Prostate gland (tissue), 2 donors: Measurements from ENCODE around the gene KLF5. TPM values are rescaled to one million over a fixed set of nuclear protein-coding genes. Genes with fewer than 3 reads are reported as not detected.
"Not testable (repeated sequence)": the region's sequence is repeated elsewhere in the genome, so short reads cannot be mapped to it uniquely, and the experiment has no call there.

Experiments
- DNase-seq: peaks from one replicate; pipeline ENCODE4 v3.0.0-alpha.2; 2019; ENCODE audit warnings: low spot score
- H3K27ac ChIP-seq, 2 donors: fragments of 200-600 bp; sonication (generic); 2 replicates each; pipeline ENCODE4 v1.5.1; 2017 to 2019
- H3K27me3 ChIP-seq: fragments of 200-600 bp; sonication (generic); replicated peaks from 2 replicates; pipeline ENCODE4 v1.5.1; 2019; ENCODE audit not compliant: insufficient read depth
- H3K36me3 ChIP-seq, 2 donors: fragments of 200-600 bp; sonication (generic); 1 replicate in 1 of 2; 2 replicates in 1 of 2; pipeline versions ENCODE4 v1.5.1 to v1.8.1; 2017 to 2019
- H3K4me1 ChIP-seq: fragments of 200-600 bp; sonication (generic); replicated peaks from 2 replicates; pipeline ENCODE4 v1.5.1; 2019
- H3K4me3 ChIP-seq, 2 donors: fragments of 200-600 bp; sonication (generic); 2 replicates each; pipeline ENCODE4 v1.5.1; 2017 to 2019
- H3K9me3 ChIP-seq: fragments of 200-600 bp; sonication (generic); 2 replicates; pipeline ENCODE4 v1.5.1; 2017
- POLR2A ChIP-seq: fragments of 450-650 bp; IDR thresholded peaks from one replicate; pipeline ENCODE4 v1.6.1; 2016; ENCODE audit warnings: antibody characterized with exemption, mild to moderate bottlenecking
- POLR2AphosphoS5 ChIP-seq: sonication (generic); formaldehyde crosslinking; IDR thresholded peaks from one replicate; pipeline ENCODE4 v1.6.1; 2017; ENCODE audit warnings: antibody characterized with exemption
- WGBS: methylation state at CpG from one replicate; pipeline ENCODE4 v1.1.5; 2018; 5-methylcytosine and 5-hydroxymethylcytosine counted together
- intact Hi-C: fragments of 100-400 bp; cut with DNase I; formaldehyde crosslinking; loops from one replicate; pipeline ENCODE4 v1.14.2; 2022
- total RNA-seq, 2 donors: library from RNA; depleted of rRNA; stranded (reverse); fragments of >200 nt; gene quantifications; one replicate each; pipeline ENCODE4 v1.1.0, GENCODE V29; 2016
- TF ChIP-seq, protein P1 (sequence below), 4 experiments: fragments of 200-600 bp in 2 of 4; fragments of 450-650 bp in 2 of 4; sonication (generic) in 2 of 4; IDR thresholded peaks; 1 replicate in 3 of 4; 2 replicates in 1 of 4; pipeline ENCODE4 v1.5.1; 2016 to 2019; ENCODE audit warnings: antibody characterized with exemption in 4 of 4, mild to moderate bottlenecking in 2 of 4, moderate library complexity in 2 of 4

Gene KLF5
- total RNA-seq, 2 donors from 2014 or later, result 42.3 to 50.6 TPM

GRCh38 chr13:73096173-73096572 is 37.4 kb downstream of the KLF5 start:
- H3K27ac ChIP-seq, result no peak overlapping the region
- DNase-seq, result no peak
- H3K27me3 ChIP-seq, result no peaks in the 10 kb centered on the region
- no peak overlapping the region for H3K4me3 ChIP-seq
- WGBS, result 31% methylated on average over 1 of the region's 2 CpGs
- intact Hi-C loops, result no loop called here
- no peaks in the 10 kb centered on the region for H3K36me3 ChIP-seq
- TF ChIP-seq, protein P1, sequence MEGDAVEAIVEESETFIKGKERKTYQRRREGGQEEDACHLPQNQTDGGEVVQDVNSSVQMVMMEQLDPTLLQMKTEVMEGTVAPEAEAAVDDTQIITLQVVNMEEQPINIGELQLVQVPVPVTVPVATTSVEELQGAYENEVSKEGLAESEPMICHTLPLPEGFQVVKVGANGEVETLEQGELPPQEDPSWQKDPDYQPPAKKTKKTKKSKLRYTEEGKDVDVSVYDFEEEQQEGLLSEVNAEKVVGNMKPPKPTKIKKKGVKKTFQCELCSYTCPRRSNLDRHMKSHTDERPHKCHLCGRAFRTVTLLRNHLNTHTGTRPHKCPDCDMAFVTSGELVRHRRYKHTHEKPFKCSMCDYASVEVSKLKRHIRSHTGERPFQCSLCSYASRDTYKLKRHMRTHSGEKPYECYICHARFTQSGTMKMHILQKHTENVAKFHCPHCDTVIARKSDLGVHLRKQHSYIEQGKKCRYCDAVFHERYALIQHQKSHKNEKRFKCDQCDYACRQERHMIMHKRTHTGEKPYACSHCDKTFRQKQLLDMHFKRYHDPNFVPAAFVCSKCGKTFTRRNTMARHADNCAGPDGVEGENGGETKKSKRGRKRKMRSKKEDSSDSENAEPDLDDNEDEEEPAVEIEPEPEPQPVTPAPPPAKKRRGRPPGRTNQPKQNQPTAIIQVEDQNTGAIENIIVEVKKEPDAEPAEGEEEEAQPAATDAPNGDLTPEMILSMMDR (IDR thresholded peaks at IDR 0.05), result no peak
- no peak for TF ChIP-seq POLR2AphosphoS5
- TF ChIP-seq POLR2A, result no peak
- H3K9me3 ChIP-seq, result no peaks in the 10 kb centered on the region
- H3K4me1 ChIP-seq, result no peaks in the 10 kb centered on the region

GRCh38 chr13:73096638-73097037 is 37.8 kb downstream of the KLF5 start:
- no peaks in the 10 kb centered on the region for H3K27me3 ChIP-seq
- 71% methylated on average over 5 of the region's 5 CpGs for WGBS
- intact Hi-C loops, result no loop called here
- H3K4me3 ChIP-seq, result no peak overlapping the region
- no peaks in the 10 kb centered on the region for H3K4me1 ChIP-seq
- TF ChIP-seq POLR2AphosphoS5 (no peak), POLR2A (no peak)
- TF ChIP-seq, protein P1 (IDR thresholded peaks at IDR 0.05), result no peak
- no peak overlapping the region for H3K27ac ChIP-seq
- no peak for DNase-seq
- H3K36me3 ChIP-seq, result no peaks in the 10 kb centered on the region
- H3K9me3 ChIP-seq, result no peaks in the 10 kb centered on the region

GRCh38 chr13:73100781-73101180 is 42.0 kb downstream of the KLF5 start:
- DNase-seq, H3K9me3 ChIP-seq, intact Hi-C loops, H3K27me3 ChIP-seq, H3K4me3 ChIP-seq, H3K36me3 ChIP-seq, H3K27ac ChIP-seq, H3K4me1 ChIP-seq: not testable (repeated sequence)
- 95% methylated on average over 10 of the region's 10 CpGs for WGBS

DNA sequence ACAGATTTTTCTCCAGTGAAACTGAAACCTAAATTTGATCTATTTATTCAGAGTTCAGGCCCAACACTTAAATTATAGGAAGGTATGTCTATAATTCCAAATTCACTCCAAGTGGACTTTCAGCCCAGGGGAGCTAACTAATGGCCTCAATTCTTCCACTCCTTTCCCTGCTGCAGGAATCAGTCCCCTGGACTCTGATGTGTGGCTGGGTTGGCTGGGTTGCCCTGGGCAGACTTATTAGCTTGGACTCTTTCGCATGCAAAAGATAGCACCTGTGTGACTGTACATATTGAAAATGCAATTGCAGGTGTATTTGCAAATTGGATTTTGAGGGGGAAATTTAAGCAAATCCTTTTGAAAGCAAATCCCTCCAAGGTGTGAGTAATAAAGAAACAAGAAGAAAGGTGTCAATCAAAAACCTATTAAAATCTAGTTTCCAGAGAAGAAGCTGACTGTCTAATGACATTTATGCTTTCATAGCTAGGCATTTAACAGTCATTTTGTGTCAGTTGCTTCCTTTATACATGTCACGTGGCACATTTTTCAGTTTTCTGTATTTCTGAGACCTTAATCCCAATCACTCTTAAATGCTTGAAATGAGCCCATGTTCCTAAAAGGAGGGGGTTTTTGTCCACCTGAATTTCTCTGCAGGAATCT is 42.7 kb downstream of the KLF5 start:
- no peak for TF ChIP-seq POLR2A
- TF ChIP-seq, protein P1 (IDR thresholded peaks at IDR 0.05), result no peak
- no peak for TF ChIP-seq POLR2AphosphoS5
- 86% methylated on average over 2 of the region's 2 CpGs for WGBS
- no peak for DNase-seq
- no peak overlapping the region for H3K27ac ChIP-seq
- H3K27me3 ChIP-seq, result no peaks in the 10 kb centered on the region
- H3K9me3 ChIP-seq, result no peaks in the 10 kb centered on the region
- intact Hi-C loops, result no loop called here
- no peaks in the 10 kb centered on the region for H3K36me3 ChIP-seq
- no peak overlapping the region for H3K4me3 ChIP-seq
- no peaks in the 10 kb centered on the region for H3K4me1 ChIP-seq

GRCh38 chr13:73103238-73103637 is 44.4 kb downstream of the KLF5 start:
- Histone ChIP-seq H3K4me1 (no peaks in the 10 kb centered on the region), H3K27ac (no peak overlapping the region), H3K4me3 (no peak overlapping the region), H3K27me3 (no peaks in the 10 kb centered on the region), H3K9me3 (no peaks in the 10 kb centered on the region), H3K36me3 (no peaks in the 10 kb centered on the region)
- no peak for DNase-seq
- 40% methylated on average over 1 of the region's 1 CpG for WGBS
- TF ChIP-seq, protein P1 (IDR thresholded peaks at IDR 0.05), result no peak
- TF ChIP-seq POLR2AphosphoS5, result no peak
- no peak for TF ChIP-seq POLR2A
- intact Hi-C loops, result no loop called here
